ENCODE results near the gene MMP2. TPM values are rescaled to one million over a fixed set of nuclear protein-coding genes. Genes with fewer than 3 reads are reported as not detected.

Gene MMP2
- total and polyA plus RNA-seq, 11 donors, result 22.5 to 157 (median 77.1) TPM

DNA sequence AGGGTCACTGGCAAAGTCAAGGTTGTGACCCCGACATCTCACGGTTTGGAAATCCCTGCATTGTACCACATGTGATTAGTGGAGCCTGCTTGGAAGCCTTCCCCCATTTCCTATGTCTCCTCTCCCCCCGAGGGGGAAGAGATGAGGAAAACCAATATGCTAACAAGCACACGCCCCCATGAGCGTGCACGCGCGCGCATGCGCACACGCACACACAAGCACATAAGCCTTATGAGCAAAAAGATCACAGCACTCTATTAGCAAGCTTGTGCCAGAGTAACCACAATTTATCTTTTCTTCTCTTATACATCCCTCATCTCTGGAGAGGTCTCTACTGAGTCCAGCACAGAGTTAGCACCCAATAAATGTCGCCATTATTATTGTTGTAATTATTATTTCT lies 31.8 kb upstream of the MMP2 start:
- 89 to 95% (median 95%) methylated on average over 12 of the region's 12 CpGs for WGBS, 4 donors
- H3K9me3 ChIP-seq, result peaks cover 0 to 3% (median 0%) of the 10 kb centered on the region in 12 donors
- H3K27ac ChIP-seq, result no peak overlapping the region
- ATAC-seq (no peak), DNase-seq (no peak)
- H3K4me1 ChIP-seq, result peaks cover 0 to 24% (median 0%) of the 10 kb centered on the region in 12 donors
- intact Hi-C loops (cut with DNase I), result no loop called here
- TF ChIP-seq CTCF (IDR thresholded peaks at IDR 0.05) (no peak), POLR2A (IDR thresholded peaks at IDR 0.05) (no peak)
- H3K4me3 ChIP-seq, result no peak overlapping the region
- no peaks in the 10 kb centered on the region for H3K36me3 ChIP-seq
- no peaks in the 10 kb centered on the region for H3K27me3 ChIP-seq

DNA sequence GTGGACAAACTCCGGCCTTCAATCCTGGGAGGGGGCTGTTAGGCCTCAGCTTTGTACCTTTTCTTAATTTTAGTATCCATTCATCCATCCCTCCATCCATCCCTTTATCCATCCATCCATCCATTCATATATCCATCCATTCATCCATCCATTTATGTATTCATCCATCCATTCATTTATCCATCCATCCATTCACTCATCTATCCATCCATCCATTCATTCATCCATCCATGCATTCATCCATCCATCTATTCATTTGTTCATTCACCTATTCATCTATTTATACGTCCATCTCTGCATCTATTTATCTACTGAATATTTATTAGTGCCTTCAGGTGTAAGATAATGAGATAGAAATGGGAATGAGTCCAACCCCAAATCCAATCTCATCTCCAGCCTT lies 26.0 kb upstream of the MMP2 start:
- Histone ChIP-seq H3K27me3 (no peaks in the 10 kb centered on the region), H3K4me1 (no peaks in the 10 kb centered on the region), H3K9me3 (no peaks in the 10 kb centered on the region), H3K4me3 (no peak overlapping the region), H3K36me3 (no peaks in the 10 kb centered on the region), H3K27ac (no peak overlapping the region)
- intact Hi-C loops (cut with DNase I), result no loop called here
- TF ChIP-seq CTCF (IDR thresholded peaks at IDR 0.05) (no peak), POLR2A (IDR thresholded peaks at IDR 0.05) (no peak)
- no peak for ATAC-seq
- WGBS, 4 donors, result 83 to 88% (median 86%) methylated on average over 2 of the region's 2 CpGs
- no peak for DNase-seq

GRCh38 chr16:55453909-55454308 lies 25.1 kb upstream of the MMP2 start:
- Histone ChIP-seq H3K4me3 (no peak overlapping the region), H3K9me3 (no peaks in the 10 kb centered on the region), H3K27ac (no peak overlapping the region), H3K36me3 (no peaks in the 10 kb centered on the region), H3K4me1 (no peaks in the 10 kb centered on the region), H3K27me3 (no peaks in the 10 kb centered on the region)
- WGBS, 4 donors, result 35 to 62% (median 50%) methylated on average over 2 of the region's 2 CpGs
- ATAC-seq, result peak in 3 of 4 donors; percentile 51 to 68 (median 68)
- intact Hi-C loops (cut with DNase I), result no loop called here
- TF ChIP-seq CTCF (IDR thresholded peaks at IDR 0.05) (no peak), POLR2A (IDR thresholded peaks at IDR 0.05) (no peak)
- DNase-seq, result no peak

DNA sequence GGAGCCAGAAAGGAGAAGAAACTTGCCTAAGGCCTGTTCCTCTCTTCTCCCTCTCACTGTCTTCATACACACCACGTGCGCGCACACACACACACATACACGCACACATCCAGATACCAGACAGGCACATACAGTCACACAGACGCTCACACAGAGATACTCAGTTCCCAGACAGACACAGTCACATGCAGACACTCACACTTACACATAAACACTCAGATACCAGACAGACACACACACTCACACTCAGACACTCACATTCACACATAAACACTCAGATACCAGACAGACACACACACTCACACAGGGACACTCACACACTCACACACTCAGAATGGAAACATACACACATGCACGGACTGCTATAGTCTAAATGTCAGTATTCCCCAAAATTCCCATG lies 24.1 kb upstream of the MMP2 start:
- Histone ChIP-seq H3K4me1 (no peaks in the 10 kb centered on the region), H3K27ac (no peak overlapping the region), H3K4me3 (no peak overlapping the region), H3K9me3 (no peaks in the 10 kb centered on the region), H3K27me3 (no peaks in the 10 kb centered on the region), H3K36me3 (no peaks in the 10 kb centered on the region)
- 60 to 86% (median 78%) methylated on average over 6 of the region's 6 CpGs for WGBS, 4 donors
- intact Hi-C loops (cut with DNase I), result no loop called here
- DNase-seq (no peak), ATAC-seq (no peak)
- TF ChIP-seq CTCF (IDR thresholded peaks at IDR 0.05) (no peak), POLR2A (IDR thresholded peaks at IDR 0.05) (no peak)

Data from heart left ventricle (tissue), 16 donors.